ENCODE results near the gene C1orf21.

DNA sequence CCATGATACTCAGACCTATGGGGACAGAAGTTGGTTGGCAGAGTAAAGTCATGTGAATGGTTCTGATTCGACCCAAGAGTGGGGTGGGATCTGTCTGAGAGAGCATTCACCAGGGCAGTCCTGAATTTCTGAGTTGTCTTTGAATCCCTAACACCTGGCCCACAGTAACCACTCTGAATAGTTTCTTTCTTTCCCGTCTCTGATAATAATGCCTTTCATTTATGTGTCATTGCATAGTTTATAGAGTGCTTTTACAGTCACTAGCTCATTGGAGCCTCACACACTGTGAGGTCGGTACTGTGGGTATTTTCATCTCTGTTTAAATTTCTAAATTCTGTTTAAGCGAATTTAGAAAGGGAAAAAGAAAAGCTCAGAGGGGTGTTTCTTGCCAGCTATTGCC, 147.1 kb downstream of the C1orf21 start:
- TF ChIP-seq POLR2A (IDR thresholded peaks at IDR 0.05; ENCODE audit: low read length) (no peak), GATA1 (IDR thresholded peaks at IDR 0.05; ENCODE audit: low read depth, low read length) (no peak)
